Activated CD4-positive, alpha-beta memory T cell treated with anti-CD3 and anti-CD28 coated beads for 36 hours (primary cell): ENCODE measurements around the gene SBNO2. TPM values are rescaled to one million over a fixed set of nuclear protein-coding genes. Genes with fewer than 3 reads are reported as not detected.

Experiments used
- CTCF ChIA-PET: fragments of 350-600 bp; sonication (Branson Sonifier 250); formaldehyde crosslinking; loops from one replicate; lab custom pipeline; 2021; ENCODE audit warnings: antibody characterized with exemption, inconsistent platforms; lab: Charles Lee
- POLR2A ChIA-PET: fragments of 350-600 bp; sonication (Branson Sonifier 250); formaldehyde crosslinking; loops from one replicate; lab custom pipeline; 2021; ENCODE audit warnings: antibody characterized with exemption; lab: Charles Lee
- DNase-seq: peaks from one replicate; pipeline ENCODE4 v3.0.0-alpha.2; 2020
- H3K27ac Mint-ChIP-seq: one replicate; pipeline ENCODE4 v1.8.0; 2021; ENCODE audit warnings: mixed read lengths
- H3K27me3 Mint-ChIP-seq: one replicate; pipeline ENCODE4 v1.8.0; 2021; ENCODE audit warnings: mixed read lengths
- H3K36me3 Mint-ChIP-seq: one replicate; pipeline ENCODE4 v1.8.0; 2021; ENCODE audit warnings: mixed read lengths
- H3K4me1 Mint-ChIP-seq: one replicate; pipeline ENCODE4 v1.8.0; 2021; ENCODE audit warnings: low read depth, mixed read lengths
- H3K4me3 Mint-ChIP-seq: one replicate; pipeline ENCODE4 v1.8.0; 2021; ENCODE audit warnings: mild to moderate bottlenecking, mixed read lengths
- H3K9me3 Mint-ChIP-seq: one replicate; pipeline ENCODE4 v1.8.0; 2021; ENCODE audit warnings: mixed read lengths
- intact Hi-C: fragments of 100-400 bp; cut with micrococcal nuclease; formaldehyde crosslinking; loops from one replicate; pipeline ENCODE4 v1.15.1; 2023
- total RNA-seq, 2 experiments: library from RNA; stranded (reverse); gene quantifications; one replicate each; pipeline ENCODE4 v1.2.3, GENCODE V29; 2021

The SBNO2 gene
- total RNA-seq, 2 experiments from 2014 or later: 96.9 to 110 TPM

- H3K9me3 Mint-ChIP-seq: no peaks in the 10 kb centered on the region
- ChIA-PET CTCF (interaction anchor here (0.6 kb wide), 1 partner anchor 23 kb away, joined by 3 read pairs; no protein-coding TSS in a partner anchor), POLR2A (interaction anchor here (1.4 kb wide), 1 partner anchor 25 kb away, joined by 3 read pairs; no protein-coding TSS in a partner anchor)
- intact Hi-C loops: no loop called here
- peaks cover 3% of the 10 kb centered on the region for H3K36me3 Mint-ChIP-seq
- no peaks in the 10 kb centered on the region for H3K27me3 Mint-ChIP-seq
- no peaks in the 10 kb centered on the region for H3K4me1 Mint-ChIP-seq
- no peak overlapping the region for H3K4me3 Mint-ChIP-seq
- H3K27ac Mint-ChIP-seq: no peak overlapping the region
- no peak for DNase-seq
These were observed 18.4 kb downstream of the SBNO2 start for GRCh38 chr19:1155352-1156304.

DNA sequence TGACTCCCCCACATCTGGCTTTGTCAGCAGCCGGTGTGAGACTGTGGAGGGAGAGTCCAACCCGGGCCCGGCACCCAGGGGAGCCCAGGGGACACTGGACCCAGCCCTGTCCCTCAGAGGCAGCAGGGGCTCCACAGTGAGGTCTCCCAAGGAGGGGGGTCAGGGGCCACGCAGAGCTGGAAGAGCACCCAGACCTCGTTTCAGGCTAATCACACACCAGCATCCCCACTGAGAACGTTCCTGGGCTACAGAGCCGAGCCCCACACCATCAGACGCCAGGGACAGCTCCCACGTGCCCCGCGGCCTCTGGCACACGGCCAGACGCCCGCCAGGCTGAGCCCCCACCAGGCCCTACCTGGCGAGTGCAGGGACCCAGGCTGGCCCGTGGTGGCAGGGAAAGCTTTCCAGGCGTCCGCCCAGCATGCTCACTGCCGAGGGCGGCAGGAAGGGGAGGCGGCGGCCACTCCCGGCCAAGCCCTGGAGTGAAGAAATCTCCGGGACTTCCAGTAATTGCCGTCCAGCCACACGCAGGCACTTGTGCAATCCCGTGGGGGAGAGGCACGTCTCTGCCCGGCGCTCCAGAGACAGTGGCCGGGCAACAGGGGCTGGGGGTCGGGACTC is 19.2 kb downstream of the SBNO2 start:
- no peaks in the 10 kb centered on the region for H3K27me3 Mint-ChIP-seq
- H3K27ac Mint-ChIP-seq: no peak overlapping the region
- peaks cover 3% of the 10 kb centered on the region for H3K36me3 Mint-ChIP-seq
- H3K9me3 Mint-ChIP-seq: no peaks in the 10 kb centered on the region
- ChIA-PET POLR2A (interaction anchor here (1.4 kb wide), 1 partner anchor 24 kb away, joined by 3 read pairs; no protein-coding TSS in a partner anchor), CTCF (interaction anchor here (0.6 kb wide), 1 partner anchor 23 kb away, joined by 3 read pairs; no protein-coding TSS in a partner anchor)
- intact Hi-C loops: no loop called here
- no peak overlapping the region for H3K4me3 Mint-ChIP-seq
- DNase-seq: no peak
- no peaks in the 10 kb centered on the region for H3K4me1 Mint-ChIP-seq

- intact Hi-C loops: no loop called here
- Mint-ChIP-seq H3K36me3 (peaks cover 3% of the 10 kb centered on the region), H3K4me3 (no peak overlapping the region), H3K27me3 (no peaks in the 10 kb centered on the region), H3K9me3 (no peaks in the 10 kb centered on the region), H3K27ac (no peak overlapping the region), H3K4me1 (no peaks in the 10 kb centered on the region)
- CTCF ChIA-PET: no interaction called here
- no peak for DNase-seq
- POLR2A ChIA-PET: interaction anchor here (1.4 kb wide), 1 partner anchor 24 kb away, joined by 3 read pairs; no protein-coding TSS in a partner anchor
These were observed 20.0 kb downstream of the SBNO2 start for GRCh38 chr19:1153891-1154730.

- peaks cover 3% of the 10 kb centered on the region for H3K36me3 Mint-ChIP-seq
- H3K4me1 Mint-ChIP-seq: no peaks in the 10 kb centered on the region
- ChIA-PET CTCF (no interaction called here), POLR2A (no interaction called here)
- intact Hi-C loops: no loop called here
- no peak overlapping the region for H3K4me3 Mint-ChIP-seq
- no peak for DNase-seq
- no peaks in the 10 kb centered on the region for H3K27me3 Mint-ChIP-seq
- H3K27ac Mint-ChIP-seq: no peak overlapping the region
- H3K9me3 Mint-ChIP-seq: no peaks in the 10 kb centered on the region
These were observed 22.0 kb downstream of the SBNO2 start for GRCh38 chr19:1151917-1152587.

GRCh38 chr19:1151037-1151724 is 22.9 kb downstream of the SBNO2 start:
- Mint-ChIP-seq H3K4me1 (no peaks in the 10 kb centered on the region), H3K9me3 (no peaks in the 10 kb centered on the region), H3K27me3 (no peaks in the 10 kb centered on the region), H3K4me3 (no peak overlapping the region), H3K36me3 (peaks cover 3% of the 10 kb centered on the region), H3K27ac (no peak overlapping the region)
- intact Hi-C loops: no loop called here
- CTCF ChIA-PET: no interaction called here
- POLR2A ChIA-PET: no interaction called here
- DNase-seq: no peak

- Mint-ChIP-seq H3K27me3 (no peaks in the 10 kb centered on the region), H3K27ac (no peak overlapping the region), H3K4me1 (no peaks in the 10 kb centered on the region), H3K9me3 (no peaks in the 10 kb centered on the region), H3K4me3 (no peak overlapping the region), H3K36me3 (peaks cover 3% of the 10 kb centered on the region)
- POLR2A ChIA-PET: no interaction called here
- CTCF ChIA-PET: no interaction called here
- no peak for DNase-seq
- intact Hi-C loops: no loop called here
These were observed 23.6 kb downstream of the SBNO2 start for GRCh38 chr19:1150333-1151036.

- intact Hi-C loops: no loop called here
- ChIA-PET POLR2A (no interaction called here), CTCF (no interaction called here)
- DNase-seq: no peak
- Mint-ChIP-seq H3K4me3 (no peak overlapping the region), H3K36me3 (peaks cover 7% of the 10 kb centered on the region), H3K27ac (no peak overlapping the region), H3K27me3 (no peaks in the 10 kb centered on the region), H3K4me1 (no peaks in the 10 kb centered on the region), H3K9me3 (no peaks in the 10 kb centered on the region)
These were observed 24.6 kb downstream of the SBNO2 start for GRCh38 chr19:1149259-1150045.

DNA sequence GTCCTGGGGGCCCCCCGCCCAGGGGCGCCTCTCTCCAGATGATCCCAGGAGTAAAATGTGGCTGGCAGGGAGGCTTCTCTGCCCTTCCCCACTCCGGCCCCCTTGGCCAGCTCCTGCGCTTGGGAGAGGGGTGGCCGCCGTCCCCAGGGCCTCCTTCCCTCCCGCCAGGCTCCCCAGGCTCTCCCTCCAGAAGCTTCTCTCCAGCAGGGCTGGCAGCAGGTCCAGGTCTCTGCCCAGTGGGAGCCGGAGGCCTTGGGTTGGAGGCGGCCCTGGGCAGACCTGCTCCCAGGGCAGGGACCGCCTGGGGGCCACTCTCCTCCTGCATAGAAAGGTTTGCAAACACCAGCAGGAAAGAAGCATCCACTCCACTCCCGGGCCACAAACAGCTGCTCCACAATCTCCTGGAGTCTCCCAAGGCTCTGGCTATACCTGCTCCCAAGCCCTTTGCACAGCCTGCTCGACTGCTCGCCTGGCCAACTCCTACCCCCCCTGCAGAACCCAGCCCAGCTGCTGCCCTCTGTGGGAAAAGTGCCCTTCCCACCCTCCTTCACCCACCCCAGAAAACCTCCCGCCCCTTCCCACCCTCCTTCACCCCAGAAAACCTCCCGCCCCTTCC is 26.0 kb downstream of the SBNO2 start:
- intact Hi-C loops: no loop called here
- Mint-ChIP-seq H3K27me3 (no peaks in the 10 kb centered on the region), H3K4me1 (no peaks in the 10 kb centered on the region), H3K4me3 (no peak overlapping the region), H3K9me3 (no peaks in the 10 kb centered on the region), H3K27ac (no peak overlapping the region), H3K36me3 (peaks cover 14% of the 10 kb centered on the region)
- DNase-seq: no peak
- POLR2A ChIA-PET: no interaction called here
- CTCF ChIA-PET: no interaction called here

DNA sequence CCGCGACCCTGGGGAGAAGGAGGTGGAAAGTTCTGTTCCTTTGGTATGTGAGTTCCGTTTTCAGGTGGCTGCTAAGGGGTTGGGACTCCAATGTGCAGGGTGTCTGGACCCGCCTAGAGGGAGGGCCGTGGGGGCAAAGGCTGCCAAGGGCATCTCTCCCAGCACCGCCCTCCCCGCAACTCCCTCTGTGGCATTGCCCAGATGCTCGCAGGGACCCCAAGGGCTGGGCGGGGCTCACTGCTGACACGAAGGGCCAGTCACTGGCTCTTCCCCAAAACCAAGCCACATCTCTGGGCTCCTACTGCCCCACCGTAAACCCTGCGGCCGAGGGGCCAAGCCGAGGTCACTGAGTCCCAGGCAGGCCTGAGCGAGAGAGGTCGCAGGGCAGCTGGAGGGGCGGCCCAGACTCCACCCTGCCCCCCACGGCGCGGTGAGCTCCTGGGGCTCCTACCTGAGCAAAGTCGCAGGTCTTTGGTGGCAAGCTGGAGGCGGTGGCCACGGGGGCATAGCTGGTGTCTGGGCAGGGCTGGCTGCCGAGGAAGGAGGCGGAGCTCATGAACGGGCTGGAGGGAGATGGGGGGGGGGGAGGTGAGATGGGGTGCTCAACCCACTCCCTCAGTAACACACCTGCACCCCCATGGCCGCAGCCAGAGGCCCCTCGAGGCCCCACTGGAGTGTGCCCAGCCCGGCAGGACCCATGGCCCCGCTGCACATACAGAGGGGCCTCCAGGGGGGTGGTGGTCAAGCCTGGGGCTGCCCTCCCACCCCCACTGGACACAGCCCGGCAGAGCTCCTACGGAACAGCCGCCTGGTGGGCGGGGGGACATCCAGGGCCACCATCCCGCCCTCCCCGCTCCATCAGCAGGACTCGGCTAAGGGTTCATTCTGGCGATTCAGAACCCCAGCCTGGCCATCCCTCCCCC is 26.9 kb downstream of the SBNO2 start:
- Mint-ChIP-seq H3K4me1 (no peaks in the 10 kb centered on the region), H3K27me3 (no peaks in the 10 kb centered on the region), H3K9me3 (no peaks in the 10 kb centered on the region), H3K27ac (no peak overlapping the region), H3K4me3 (no peak overlapping the region), H3K36me3 (peaks cover 19% of the 10 kb centered on the region)
- intact Hi-C loops: no loop called here
- DNase-seq: no peak
- ChIA-PET CTCF (no interaction called here), POLR2A (no interaction called here)
